ENCODE data around the gene SCNN1B.
"Not testable (repeated sequence)": the region's sequence is repeated elsewhere in the genome, so short reads cannot be mapped to it uniquely, and the experiment has no call there.

The SCNN1B gene, protein sequence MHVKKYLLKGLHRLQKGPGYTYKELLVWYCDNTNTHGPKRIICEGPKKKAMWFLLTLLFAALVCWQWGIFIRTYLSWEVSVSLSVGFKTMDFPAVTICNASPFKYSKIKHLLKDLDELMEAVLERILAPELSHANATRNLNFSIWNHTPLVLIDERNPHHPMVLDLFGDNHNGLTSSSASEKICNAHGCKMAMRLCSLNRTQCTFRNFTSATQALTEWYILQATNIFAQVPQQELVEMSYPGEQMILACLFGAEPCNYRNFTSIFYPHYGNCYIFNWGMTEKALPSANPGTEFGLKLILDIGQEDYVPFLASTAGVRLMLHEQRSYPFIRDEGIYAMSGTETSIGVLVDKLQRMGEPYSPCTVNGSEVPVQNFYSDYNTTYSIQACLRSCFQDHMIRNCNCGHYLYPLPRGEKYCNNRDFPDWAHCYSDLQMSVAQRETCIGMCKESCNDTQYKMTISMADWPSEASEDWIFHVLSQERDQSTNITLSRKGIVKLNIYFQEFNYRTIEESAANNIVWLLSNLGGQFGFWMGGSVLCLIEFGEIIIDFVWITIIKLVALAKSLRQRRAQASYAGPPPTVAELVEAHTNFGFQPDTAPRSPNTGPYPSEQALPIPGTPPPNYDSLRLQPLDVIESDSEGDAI

DNA sequence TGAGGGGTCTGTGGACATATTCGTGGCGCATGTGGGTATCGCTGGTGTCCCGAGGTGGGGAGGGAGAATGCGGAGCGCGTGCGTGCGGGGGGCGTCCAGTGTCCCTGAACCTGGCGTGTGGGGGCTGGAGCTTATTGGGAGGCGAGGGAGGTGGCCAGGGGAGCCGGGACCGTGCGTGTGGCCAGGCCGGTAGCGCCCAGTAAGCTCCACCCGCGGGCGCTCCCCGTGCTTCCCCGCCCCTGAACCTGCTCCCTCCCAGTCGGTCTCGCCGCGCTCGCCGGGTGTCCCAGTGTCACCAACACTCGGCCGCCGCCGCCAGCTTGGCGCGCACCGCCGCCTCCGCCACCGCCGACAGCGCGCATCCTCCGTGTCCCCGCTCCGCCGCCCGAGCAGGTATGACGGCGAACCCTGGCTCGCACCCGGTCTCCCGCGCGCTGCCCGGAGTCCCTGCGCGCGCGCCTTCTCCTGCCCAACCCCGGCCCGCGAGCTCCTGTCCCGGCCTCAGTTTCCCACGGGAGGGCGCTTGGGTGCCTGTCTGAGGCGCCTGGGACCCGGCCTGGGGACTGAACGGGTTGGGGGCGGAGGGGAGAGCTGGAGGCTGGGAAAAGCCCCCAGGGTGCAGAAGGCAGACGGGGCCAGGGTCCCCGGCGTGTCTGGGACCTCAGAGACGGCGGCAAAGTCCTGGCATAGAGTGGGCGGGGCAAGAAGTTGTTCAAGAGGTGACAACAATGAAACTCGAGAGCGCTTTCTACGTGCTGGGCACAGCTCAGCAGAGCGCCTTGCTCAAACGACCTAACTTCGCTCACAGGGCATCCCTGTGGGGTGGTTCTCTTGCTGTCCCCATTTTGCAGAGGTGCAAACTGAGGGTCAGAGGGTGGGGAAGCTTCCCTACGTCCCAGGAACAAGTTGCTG, at the start of gene SCNN1B:
TSS of gene SCNN1B (plus strand) at position 258 of the 912 bp plus-strand sequence. CDS start 46,298 bp downstream, outside the sequence.
- DNase-seq (ENCODE audit: low spot score): no peak

GRCh38 chr16:23252310-23252709, 49.8 kb upstream of the SCNN1B start:
- no peak for DNase-seq (ENCODE audit: low spot score)

DNA sequence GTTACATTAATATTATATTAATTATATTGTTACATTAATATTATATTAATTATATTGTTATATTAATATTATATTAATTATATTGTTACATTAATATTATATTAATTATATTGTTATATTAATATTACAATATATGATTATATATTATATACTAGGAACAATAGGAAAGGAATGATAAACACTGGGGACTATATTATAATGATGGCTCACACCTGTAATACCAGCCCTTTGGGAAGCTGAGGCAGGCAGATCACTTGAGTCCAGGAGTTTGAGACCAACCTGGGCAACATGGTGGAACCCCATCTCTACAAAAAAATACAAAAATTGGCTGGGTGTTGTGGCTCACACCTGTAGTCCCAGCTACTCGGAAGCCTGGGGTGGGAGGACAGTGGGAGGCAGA, 48.5 kb upstream of the SCNN1B start:
- DNase-seq (ENCODE audit: low spot score): not testable (repeated sequence)

DNA sequence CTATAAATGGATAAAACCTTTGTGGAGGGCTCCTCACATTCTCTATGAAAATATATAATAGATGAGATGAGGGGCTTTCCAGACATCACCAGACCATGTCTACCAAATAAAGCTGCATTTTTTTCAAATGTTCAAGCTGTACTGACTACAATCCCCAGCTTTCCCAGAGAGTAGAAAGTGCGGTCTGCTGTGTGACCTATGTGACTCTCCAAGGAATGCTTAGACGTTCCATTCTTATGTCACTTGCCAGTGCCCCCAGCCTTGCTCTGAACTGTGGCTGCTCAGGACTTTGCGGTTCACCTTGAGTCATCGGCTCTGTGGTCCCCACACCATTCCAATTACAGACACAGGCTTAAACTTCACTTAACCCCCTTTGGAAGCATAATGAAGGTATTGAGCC, 47.8 kb upstream of the SCNN1B start:
- no peak for DNase-seq (ENCODE audit: low spot score)

GRCh38 chr16:23255000-23255399, 47.1 kb upstream of the SCNN1B start:
- DNase-seq (ENCODE audit: low spot score): no peak

DNA sequence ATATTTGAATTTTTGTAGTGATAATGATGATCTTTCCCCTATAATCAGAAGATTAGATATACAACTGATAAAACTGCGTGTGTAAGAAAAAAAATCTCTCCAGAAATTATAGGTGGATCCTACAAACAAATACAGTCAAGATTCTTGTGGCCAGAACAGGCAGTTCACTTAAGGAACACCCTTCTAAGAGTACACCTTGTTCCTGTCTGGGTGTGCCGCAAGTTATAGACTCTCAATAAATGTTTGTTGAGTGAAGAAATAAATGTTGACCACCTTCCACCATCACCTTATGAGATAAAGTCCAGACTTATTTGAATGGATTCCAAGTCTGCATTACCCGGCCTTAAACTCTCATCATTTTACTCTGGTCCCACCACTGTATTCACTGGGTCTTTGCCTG, 45.7 kb upstream of the SCNN1B start:
- DNase-seq (ENCODE audit: low spot score): no peak

DNA sequence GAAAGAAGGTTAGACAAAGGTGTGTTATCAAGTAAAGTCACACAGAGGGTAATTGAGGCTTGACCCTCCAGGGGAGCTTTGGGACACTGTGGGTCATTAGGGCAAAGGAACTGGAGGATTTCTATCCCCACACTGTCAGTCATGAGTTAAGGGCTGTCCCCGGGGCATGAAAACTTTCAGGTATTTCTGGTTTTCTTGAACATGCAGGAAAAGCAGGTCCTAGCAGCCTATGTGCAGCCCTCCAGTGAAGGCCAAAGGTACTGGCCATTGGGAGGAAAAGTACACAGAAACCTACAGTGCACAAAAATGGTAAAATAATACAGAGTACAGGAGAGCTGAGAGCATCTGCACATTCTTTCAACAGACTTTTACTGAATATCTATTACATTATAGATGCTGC, 44.4 kb upstream of the SCNN1B start:
- no peak for DNase-seq (ENCODE audit: low spot score)

DNA sequence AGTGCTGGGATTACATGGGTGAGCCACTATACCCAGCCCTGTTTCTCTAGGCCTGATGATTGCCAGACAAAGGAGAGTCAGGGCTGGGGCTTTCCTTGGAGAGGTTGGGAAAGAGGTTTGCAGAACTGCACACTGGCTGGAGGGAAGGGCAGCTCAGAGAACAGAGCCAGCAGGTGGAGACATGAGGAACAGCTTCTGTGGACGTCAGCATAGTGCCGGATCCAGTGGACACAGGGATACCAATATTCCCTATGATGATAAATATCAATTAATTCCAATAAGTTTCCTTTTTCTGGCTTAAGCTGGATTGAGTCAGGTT, 43.2 kb upstream of the SCNN1B start:
- DNase-seq (ENCODE audit: low spot score): no peak

GRCh38 chr16:23267647-23268046, 34.5 kb upstream of the SCNN1B start:
- no peak for DNase-seq (ENCODE audit: low spot score)

DNA sequence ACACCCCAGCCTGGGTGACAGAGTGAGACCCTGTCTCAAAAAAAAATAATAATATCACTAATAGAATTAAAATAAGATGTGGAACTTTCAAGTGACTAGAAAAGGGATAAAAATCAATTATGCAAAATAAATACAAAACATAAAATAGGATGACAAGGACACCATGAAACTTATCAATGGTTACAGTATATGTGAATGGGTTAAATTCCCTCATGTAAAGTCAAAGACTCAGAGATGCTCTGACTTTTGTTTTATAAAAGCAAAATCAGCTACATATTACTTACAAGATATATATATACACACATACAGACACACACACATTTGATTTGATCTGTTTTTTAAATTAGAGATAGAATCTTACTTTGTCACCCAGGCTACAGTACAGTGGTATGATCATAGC, 33.5 kb upstream of the SCNN1B start:
- no peak for DNase-seq (ENCODE audit: low spot score)

GRCh38 chr16:23269248-23269953, 32.7 kb upstream of the SCNN1B start:
- no peak for DNase-seq (ENCODE audit: low spot score)

GRCh38 chr16:23270654-23271053, 31.4 kb upstream of the SCNN1B start:
- no peak for DNase-seq (ENCODE audit: low spot score)

GRCh38 chr16:23274968-23275367, 27.1 kb upstream of the SCNN1B start:
- DNase-seq (ENCODE audit: low spot score): no peak

GRCh38 chr16:23276821-23277220, 25.3 kb upstream of the SCNN1B start:
- no peak for DNase-seq (ENCODE audit: low spot score)

DNA sequence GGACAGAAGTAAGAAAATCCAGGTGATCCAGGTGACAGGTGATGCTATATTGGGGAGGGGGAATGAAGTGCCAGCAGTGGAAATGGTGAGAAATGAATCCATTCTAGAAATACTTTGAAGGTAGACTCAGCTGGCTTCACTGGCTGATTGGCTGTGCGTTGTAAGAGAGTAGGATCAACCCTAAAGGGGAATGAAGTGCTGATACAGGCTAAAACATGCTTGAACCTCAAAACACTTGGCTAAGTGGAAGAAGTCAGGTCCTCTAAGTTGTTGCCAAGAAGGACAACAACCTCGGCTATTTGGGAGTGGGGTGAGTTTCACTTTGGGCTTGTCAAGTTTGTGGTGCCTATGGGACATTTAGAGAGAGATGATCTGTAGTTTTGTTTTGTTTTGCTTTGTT, 24.1 kb upstream of the SCNN1B start:
- no peak for DNase-seq (ENCODE audit: low spot score)

- DNase-seq (ENCODE audit: low spot score): no peak
These were observed 22.4 kb upstream of the SCNN1B start for GRCh38 chr16:23279721-23280153.

DNA sequence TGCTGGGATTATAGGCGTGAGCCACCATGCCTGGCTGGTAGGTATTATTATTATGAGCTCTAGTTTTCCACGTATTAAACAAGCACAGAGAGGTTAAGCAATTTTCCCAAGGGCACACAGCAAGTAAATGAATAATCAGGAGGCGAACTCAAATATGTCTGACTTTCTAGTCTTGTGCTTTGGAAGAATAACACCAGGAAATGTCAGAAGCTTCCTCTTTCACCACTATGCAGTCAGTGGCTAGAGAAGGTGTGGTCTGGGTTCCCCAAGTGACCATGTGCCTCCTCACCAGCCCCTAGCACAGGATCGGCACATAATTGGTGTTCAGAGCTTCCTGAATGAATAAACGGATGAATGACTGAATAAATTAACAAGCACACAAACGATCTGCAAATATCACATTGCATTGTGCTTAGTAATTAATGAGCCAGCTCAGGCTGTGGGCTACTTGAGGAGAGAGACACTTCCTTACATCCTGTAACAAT, 21.6 kb upstream of the SCNN1B start:
- DNase-seq (ENCODE audit: low spot score): no peak

GRCh38 chr16:23282568-23282967, 19.5 kb upstream of the SCNN1B start:
- no peak for DNase-seq (ENCODE audit: low spot score)

GRCh38 chr16:23283571-23283970, 18.5 kb upstream of the SCNN1B start:
- no peak for DNase-seq (ENCODE audit: low spot score)

- DNase-seq (ENCODE audit: low spot score): no peak
These were observed 17.5 kb upstream of the SCNN1B start for GRCh38 chr16:23284584-23284983.

DNA sequence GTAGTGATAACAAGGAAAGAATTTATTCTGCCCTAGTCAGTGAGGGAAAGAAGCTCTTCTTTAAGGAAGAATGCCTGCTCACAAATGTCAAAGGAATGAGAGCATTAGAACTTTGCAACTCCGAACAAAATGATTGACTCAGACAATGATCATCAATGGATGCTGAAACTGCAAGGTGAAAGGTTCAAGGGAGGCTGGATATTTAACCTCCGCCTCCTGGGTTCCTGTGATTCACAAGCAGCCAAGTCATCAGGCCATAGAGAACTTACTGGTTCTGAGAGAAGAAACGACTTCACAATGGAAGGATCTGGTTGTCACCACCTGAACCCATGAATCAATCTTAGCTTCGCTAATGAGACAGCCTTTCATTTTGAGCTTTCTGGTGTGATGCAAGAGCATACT, 16.0 kb upstream of the SCNN1B start:
- DNase-seq (ENCODE audit: low spot score): no peak

DNA sequence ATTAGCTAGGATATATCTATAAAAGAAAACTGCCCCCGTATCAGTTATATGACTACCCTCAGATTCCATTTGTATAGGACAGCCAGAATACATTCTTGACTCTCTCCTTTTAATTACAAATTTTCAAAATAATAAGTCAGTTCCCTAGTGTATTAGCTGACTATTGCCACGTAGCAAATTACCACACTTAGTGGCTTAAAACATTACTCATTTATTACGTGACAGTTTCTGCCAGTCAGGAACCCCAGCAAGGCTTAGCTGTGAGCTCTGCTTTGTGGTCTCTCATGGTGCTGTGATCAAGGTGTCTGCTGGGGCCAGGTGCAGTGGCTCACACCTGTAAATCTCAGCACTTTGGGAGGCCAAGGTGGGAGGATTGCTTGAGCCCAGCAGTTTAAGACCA, 13.9 kb upstream of the SCNN1B start:
- no peak for DNase-seq (ENCODE audit: low spot score)
